GM23248 (cell line): ENCODE measurements around the gene TEX22. TPM values are rescaled to one million over a fixed set of nuclear protein-coding genes. Genes with fewer than 3 reads are reported as not detected.

Experiments used
- DNase-seq: peaks from one replicate; pipeline ENCODE4 v3.0.0-alpha.2; 2015
- H2AFZ ChIP-seq: fragments of 200-600 bp; sonication (generic); 2 replicates; pipeline ENCODE4 v1.6.1; 2016; ENCODE audit warnings: antibody characterized with exemption
- H3F3A ChIP-seq: fragments of 200-600 bp; sonication (generic); 2 replicates; pipeline ENCODE4 v1.6.1; 2016; ENCODE audit warnings: mild to moderate bottlenecking, antibody characterized with exemption, mixed run types; ENCODE audit not compliant: insufficient read depth
- H3K27ac ChIP-seq: fragments of 200-600 bp; sonication (generic); 2 replicates; pipeline ENCODE4 v1.5.1; 2016; ENCODE audit warnings: mild to moderate bottlenecking
- H3K27me3 ChIP-seq: fragments of 200-600 bp; sonication (generic); replicated peaks from 2 replicates; pipeline ENCODE4 v1.6.1; 2016; ENCODE audit warnings: mild to moderate bottlenecking; ENCODE audit not compliant: insufficient read depth
- H3K36me3 ChIP-seq: fragments of 200-600 bp; sonication (generic); 2 replicates; pipeline ENCODE4 v1.6.1; 2016; ENCODE audit warnings: low read depth, mild to moderate bottlenecking
- H3K4me1 ChIP-seq: fragments of 200-600 bp; sonication (generic); 2 replicates; pipeline ENCODE4 v1.6.1; 2016; ENCODE audit warnings: mild to moderate bottlenecking; ENCODE audit not compliant: insufficient read depth
- H3K4me2 ChIP-seq: fragments of 200-600 bp; sonication (generic); one replicate; pipeline ENCODE4 v1.6.1; 2016; ENCODE audit warnings: mild to moderate bottlenecking; ENCODE audit not compliant: unreplicated experiment
- H3K4me3 ChIP-seq: fragments of 200-600 bp; sonication (generic); 2 replicates; pipeline ENCODE4 v1.5.1; 2016; ENCODE audit warnings: mild to moderate bottlenecking
- H3K79me2 ChIP-seq: fragments of 200-600 bp; sonication (generic); 2 replicates; pipeline ENCODE4 v1.6.1; 2016; ENCODE audit warnings: mild to moderate bottlenecking; ENCODE audit not compliant: insufficient read depth
- H3K9ac ChIP-seq: fragments of 200-600 bp; sonication (generic); 2 replicates; pipeline ENCODE4 v1.6.1; 2016; ENCODE audit warnings: mild to moderate bottlenecking
- H3K9me2 ChIP-seq: fragments of 200-600 bp; sonication (generic); 2 replicates; pipeline ENCODE4 v1.6.1; 2016; ENCODE audit warnings: mixed run types, mild to moderate bottlenecking, moderate library complexity; ENCODE audit not compliant: insufficient read depth
- H3K9me3 ChIP-seq: fragments of 200-600 bp; sonication (generic); one replicate; pipeline ENCODE4 v1.6.1; 2017; ENCODE audit warnings: low read depth
- H4K20me1 ChIP-seq: fragments of 200-600 bp; sonication (generic); 2 replicates; pipeline ENCODE4 v1.6.0; 2016; ENCODE audit not compliant: insufficient read depth
- EZH2 ChIP-seq: fragments of 200-600 bp; sonication (generic); IDR thresholded peaks from 2 replicates; pipeline ENCODE4 v1.6.1; 2018; ENCODE audit warnings: antibody characterized with exemption, mild to moderate bottlenecking; ENCODE audit not compliant: insufficient read depth, poor library complexity, severe bottlenecking
- EZH2phosphoT487 ChIP-seq: fragments of 200-600 bp; sonication (generic); IDR thresholded peaks from 2 replicates; pipeline ENCODE4 v1.6.1; 2018; ENCODE audit warnings: antibody characterized with exemption, moderate library complexity, mild to moderate bottlenecking, low read depth; ENCODE audit not compliant: insufficient read depth
- WGBS, 2 experiments: methylation state at CpG; one replicate each; pipeline ENCODE4 v1.1.6; 2015 to 2017; ENCODE audit warnings: low lambda C conversion rate in 2 of 2, low coverage in 1 of 2; ENCODE audit errors: missing lambda C conversion rate in 2 of 2; 5-methylcytosine and 5-hydroxymethylcytosine counted together
- in situ Hi-C: fragments of 300-500 bp; cut with MboI; formaldehyde crosslinking; loops from 2 replicates; pipeline ENCODE4 v1.15.0; 2020
- polyA plus RNA-seq: library from polyadenylated mRNA; unstranded; fragments of >200 nt; fragmentation: Nextera tagmentation; extraction: Ambion mirVana; gene quantifications from 2 replicates; pipeline ENCODE4 v1.2.1, GENCODE V29; 2016
- total RNA-seq: library from RNA; depleted of rRNA; stranded (reverse); fragments of >200 nt; shearing (Covaris generic); gene quantifications from 2 replicates; pipeline ENCODE4 v1.2.3, GENCODE V29; 2014

TEX22 gene
- total and polyA plus RNA-seq, 2 experiments from 2014 or later, result 0.43 to 0.46 TPM

DNA sequence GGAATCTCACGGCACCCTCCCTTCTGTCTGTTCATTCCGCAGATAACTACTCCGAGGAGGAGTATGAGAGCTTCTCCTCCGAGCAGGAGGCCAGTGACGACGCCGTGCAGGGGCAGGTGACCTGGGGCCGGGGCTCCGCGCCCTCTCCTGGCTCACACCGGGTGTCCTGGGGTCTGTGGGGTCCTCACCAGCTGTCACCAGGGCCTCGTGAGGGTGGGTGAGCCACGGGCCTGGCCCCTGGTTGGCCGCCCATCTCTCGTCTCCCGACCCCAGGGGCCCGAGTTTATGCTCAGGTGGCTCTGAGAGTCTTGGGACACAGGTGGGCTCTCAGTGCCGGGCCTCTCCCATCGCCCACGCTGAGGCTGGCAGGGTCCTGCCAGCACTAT lies 30.3 kb upstream of the TEX22 start:
- Histone ChIP-seq H3K4me2 (no peak overlapping the region), H3F3A (peaks cover 7% of the 10 kb centered on the region; the same call in 1 of the 2 replicates), H3K9ac (no peak overlapping the region), H3K9me3 (no peaks in the 10 kb centered on the region), H3K27ac (no peak overlapping the region), H3K4me3 (no peak overlapping the region), H3K79me2 (no peaks in the 10 kb centered on the region), H3K4me1 (peaks cover 6% of the 10 kb centered on the region), H2AFZ (no peak overlapping the region), H3K36me3 (no peaks in the 10 kb centered on the region), H3K9me2 (no peaks in the 10 kb centered on the region), H4K20me1 (no peaks in the 10 kb centered on the region), H3K27me3 (no peaks in the 10 kb centered on the region)
- in situ Hi-C loops, result no loop called here
- DNase-seq, result no peak
- WGBS, 2 experiments, result 95 to 98% methylated on average over 20 of the region's 20 CpGs
- no peak for TF ChIP-seq EZH2phosphoT487
- no peak for TF ChIP-seq EZH2

DNA sequence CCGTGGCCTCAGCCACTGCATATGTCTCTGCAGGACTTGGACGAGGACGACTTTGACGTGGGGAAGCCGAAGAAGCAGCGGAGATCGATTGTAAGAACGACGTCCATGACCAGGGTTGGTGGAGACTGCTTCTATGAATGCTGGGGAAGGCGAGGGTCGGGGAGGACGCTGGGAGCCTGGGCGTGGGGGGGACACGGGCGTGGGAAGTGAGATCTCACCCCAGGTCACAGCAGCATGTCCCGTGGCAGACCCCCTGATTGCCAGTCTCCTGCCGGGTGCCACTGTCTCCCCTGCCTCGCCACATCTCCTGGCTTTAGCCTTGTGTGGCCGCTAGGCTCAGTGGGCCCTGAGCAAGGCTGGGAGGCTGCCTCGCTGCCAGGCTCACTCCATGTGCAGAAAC lies 29.9 kb upstream of the TEX22 start:
- Histone ChIP-seq H3F3A (peaks cover 4% of the 10 kb centered on the region; the same call in 1 of the 2 replicates), H3K4me1 (peaks cover 6% of the 10 kb centered on the region), H3K9me2 (no peaks in the 10 kb centered on the region), H3K27ac (no peak overlapping the region), H3K4me3 (no peak overlapping the region), H3K9me3 (no peaks in the 10 kb centered on the region), H4K20me1 (no peaks in the 10 kb centered on the region), H2AFZ (no peak overlapping the region), H3K36me3 (no peaks in the 10 kb centered on the region), H3K4me2 (no peak overlapping the region), H3K27me3 (no peaks in the 10 kb centered on the region), H3K9ac (no peak overlapping the region), H3K79me2 (no peaks in the 10 kb centered on the region)
- in situ Hi-C loops, result no loop called here
- 85 to 88% methylated on average over 20 of the region's 20 CpGs for WGBS, 2 experiments
- TF ChIP-seq EZH2, result no peak
- TF ChIP-seq EZH2phosphoT487, result no peak
- no peak for DNase-seq

DNA sequence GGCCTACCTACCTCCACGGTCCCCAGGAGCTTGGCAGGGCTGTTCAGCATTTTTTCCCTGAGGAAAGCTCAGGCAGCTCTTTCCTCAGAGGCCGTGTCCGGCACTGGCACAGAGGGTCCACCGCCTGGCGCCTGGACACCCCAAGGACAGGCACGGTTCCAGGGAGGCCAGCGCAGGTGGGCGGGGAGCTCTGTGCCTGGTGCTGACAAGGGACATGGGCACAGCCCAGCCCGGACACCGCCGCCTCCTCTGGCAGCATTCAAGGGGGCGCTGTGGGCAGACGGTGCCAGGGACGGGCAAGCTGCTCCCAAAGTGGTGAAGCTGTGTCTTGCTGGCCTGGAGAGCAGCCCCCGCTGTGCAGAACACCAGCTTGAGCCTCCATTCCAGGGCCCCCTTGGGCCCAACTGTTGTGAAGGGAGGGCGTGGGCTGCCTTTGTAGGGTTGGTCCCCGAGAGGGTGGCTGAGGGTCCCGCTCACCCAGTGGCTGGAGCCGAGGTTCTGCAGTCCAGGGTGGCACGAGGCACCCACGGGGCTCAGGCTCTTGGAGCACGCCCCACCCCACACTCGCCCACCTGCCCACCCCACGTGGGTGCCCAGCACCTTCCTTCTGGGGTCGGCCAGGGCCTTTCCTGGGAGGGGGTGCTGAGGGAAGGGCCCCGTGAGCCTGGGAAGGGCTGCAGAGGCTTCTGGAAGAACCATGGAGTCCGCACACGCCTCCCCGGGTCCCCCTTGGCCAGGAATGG lies 29.3 kb upstream of the TEX22 start:
- no peaks in the 10 kb centered on the region for H3K9me3 ChIP-seq
- no peak for TF ChIP-seq EZH2
- TF ChIP-seq EZH2phosphoT487, result no peak
- peaks cover 6% of the 10 kb centered on the region for H3K4me1 ChIP-seq
- H3F3A ChIP-seq, result no peaks in the 10 kb centered on the region; the same call in 1 of the 2 replicates
- no peaks in the 10 kb centered on the region for H4K20me1 ChIP-seq
- H3K36me3 ChIP-seq, result no peaks in the 10 kb centered on the region
- no peaks in the 10 kb centered on the region for H3K79me2 ChIP-seq
- no peak overlapping the region for H3K4me3 ChIP-seq
- no peak for DNase-seq
- no peak overlapping the region for H2AFZ ChIP-seq
- 90 to 93% methylated on average over 23 to 26 of the region's 29 CpGs for WGBS, 2 experiments
- H3K9me2 ChIP-seq, result no peaks in the 10 kb centered on the region
- no peaks in the 10 kb centered on the region for H3K27me3 ChIP-seq
- H3K4me2 ChIP-seq, result no peak overlapping the region
- H3K9ac ChIP-seq, result no peak overlapping the region
- no peak overlapping the region for H3K27ac ChIP-seq
- in situ Hi-C loops, result no loop called here

DNA sequence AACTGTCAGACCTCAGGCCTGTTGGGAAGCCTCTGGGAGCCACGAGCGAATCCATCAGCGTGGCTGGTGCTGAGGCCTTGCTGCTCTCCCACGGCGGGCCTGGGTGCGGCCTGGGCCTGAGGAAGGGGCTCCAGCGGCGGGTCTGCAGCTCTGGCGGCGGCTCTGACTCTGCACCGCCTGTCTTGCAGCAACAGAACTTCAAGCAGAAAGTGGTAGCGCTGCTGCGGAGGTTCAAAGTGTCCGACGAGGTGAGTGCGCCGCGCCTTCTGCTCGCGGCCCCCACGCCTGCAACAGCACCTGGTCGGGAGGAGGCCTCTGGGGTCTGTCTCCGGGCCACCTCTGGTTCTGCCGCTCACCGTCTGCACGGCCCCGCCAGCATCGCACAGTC lies 28.7 kb upstream of the TEX22 start:
- H3K4me2 ChIP-seq, result no peak overlapping the region
- 97 to 98% methylated on average over 18 to 28 of the region's 28 CpGs for WGBS, 2 experiments
- H3K9me3 ChIP-seq, result no peaks in the 10 kb centered on the region
- no peak overlapping the region for H2AFZ ChIP-seq
- no peaks in the 10 kb centered on the region for H3K36me3 ChIP-seq
- DNase-seq, result no peak
- no peak overlapping the region for H3K4me3 ChIP-seq
- no peaks in the 10 kb centered on the region for H3K27me3 ChIP-seq
- in situ Hi-C loops, result no loop called here
- H3K27ac ChIP-seq, result no peak overlapping the region
- TF ChIP-seq EZH2phosphoT487 (no peak), EZH2 (no peak)
- no peaks in the 10 kb centered on the region for H4K20me1 ChIP-seq
- peaks cover 4% of the 10 kb centered on the region for H3K4me1 ChIP-seq
- H3K9ac ChIP-seq, result no peak overlapping the region
- no peaks in the 10 kb centered on the region for H3K9me2 ChIP-seq
- H3K79me2 ChIP-seq, result no peaks in the 10 kb centered on the region
- no peaks in the 10 kb centered on the region; the same call in 1 of the 2 replicates for H3F3A ChIP-seq
